GM23248 (cell line): ENCODE measurements around the gene ODAPH.

ENCODE experiments used
- EZH2 ChIP-seq: fragments of 200-600 bp; sonication (generic); IDR thresholded peaks from 2 replicates; pipeline ENCODE4 v1.6.1; 2018; ENCODE audit warnings: antibody characterized with exemption, mild to moderate bottlenecking; ENCODE audit not compliant: insufficient read depth, poor library complexity, severe bottlenecking
- EZH2phosphoT487 ChIP-seq: fragments of 200-600 bp; sonication (generic); IDR thresholded peaks from 2 replicates; pipeline ENCODE4 v1.6.1; 2018; ENCODE audit warnings: antibody characterized with exemption, moderate library complexity, mild to moderate bottlenecking, low read depth; ENCODE audit not compliant: insufficient read depth

- TF ChIP-seq EZH2phosphoT487 (no peak), EZH2 (no peak)
Observed at GRCh38 chr4:75555294-75556164, at the start of gene ODAPH.
